Glutamatergic neuron (in vitro differentiated cells): ENCODE data around the gene RASGRP2. TPM values are rescaled to one million over a fixed set of nuclear protein-coding genes. Genes with fewer than 3 reads are reported as not detected.

Experiments
- DNase-seq: peaks from one replicate; pipeline ENCODE4 v3.0.0; 2022
- H3K27ac Mint-ChIP-seq: one replicate; pipeline ENCODE4 v1.8.0; 2020; ENCODE audit warnings: mild to moderate bottlenecking, mixed read lengths, inconsistent platforms; ENCODE audit not compliant: unreplicated experiment
- H3K27me3 Mint-ChIP-seq: one replicate; pipeline ENCODE4 v1.8.0; 2020; ENCODE audit warnings: mild to moderate bottlenecking, moderate library complexity, mixed read lengths, inconsistent platforms; ENCODE audit not compliant: unreplicated experiment
- H3K36me3 Mint-ChIP-seq: one replicate; pipeline ENCODE4 v1.8.0; 2020; ENCODE audit warnings: mild to moderate bottlenecking, mixed read lengths, inconsistent platforms; ENCODE audit not compliant: unreplicated experiment
- H3K4me1 Mint-ChIP-seq: one replicate; pipeline ENCODE4 v1.8.0; 2020; ENCODE audit warnings: mild to moderate bottlenecking, low read depth, mixed read lengths, inconsistent platforms; ENCODE audit not compliant: unreplicated experiment
- H3K4me3 Mint-ChIP-seq: one replicate; pipeline ENCODE4 v1.8.0; 2020; ENCODE audit warnings: mild to moderate bottlenecking, mixed read lengths, inconsistent platforms; ENCODE audit not compliant: unreplicated experiment
- H3K9me3 Mint-ChIP-seq: one replicate; pipeline ENCODE4 v1.8.0; 2020; ENCODE audit warnings: mild to moderate bottlenecking, moderate library complexity, mixed read lengths, inconsistent platforms; ENCODE audit not compliant: unreplicated experiment
- CTCF ChIP-seq: fragments of 200-600 bp; sonication (generic); IDR thresholded peaks from one replicate; pipeline ENCODE4 v1.5.0; 2021; ENCODE audit not compliant: partially characterized antibody, unreplicated experiment
- total RNA-seq: library from RNA; stranded (reverse); fragmentation: NEBNext Ultra II Directional; extraction: Animal tissue kit (Norgen Biotek cat#: 25700); gene quantifications from one replicate; pipeline ENCODE4 v1.2.1, GENCODE V29; 2021; ENCODE audit not compliant: unreplicated experiment

Gene RASGRP2
- total RNA-seq, 1 donor from 2014 or later = 2.9 TPM

GRCh38 chr11:64759131-64759721 lies 15.3 kb upstream of the RASGRP2 start:
- Mint-ChIP-seq H3K4me3 (peak overlapping the region; percentile 52), H3K27me3 (peaks cover 6% of the 10 kb centered on the region), H3K36me3 (no peaks in the 10 kb centered on the region), H3K9me3 (peaks cover 6% of the 10 kb centered on the region), H3K27ac (no peak overlapping the region), H3K4me1 (peaks cover 17% of the 10 kb centered on the region)
- DNase-seq = no peak
- no peak for TF ChIP-seq CTCF

- Mint-ChIP-seq H3K9me3 (peaks cover 6% of the 10 kb centered on the region), H3K27ac (no peak overlapping the region), H3K4me3 (no peak overlapping the region), H3K4me1 (peaks cover 11% of the 10 kb centered on the region), H3K27me3 (peaks cover 6% of the 10 kb centered on the region), H3K36me3 (no peaks in the 10 kb centered on the region)
- no peak for TF ChIP-seq CTCF
- no peak for DNase-seq
Observed at GRCh38 chr11:64758330-64759079, 14.6 kb upstream of the RASGRP2 start.

GRCh38 chr11:64757549-64758329 lies 13.8 kb upstream of the RASGRP2 start:
- H3K36me3 Mint-ChIP-seq = no peaks in the 10 kb centered on the region
- H3K27me3 Mint-ChIP-seq = peaks cover 10% of the 10 kb centered on the region
- DNase-seq = no peak
- peaks cover 6% of the 10 kb centered on the region for H3K9me3 Mint-ChIP-seq
- H3K27ac Mint-ChIP-seq = no peak overlapping the region
- TF ChIP-seq CTCF = no peak
- H3K4me1 Mint-ChIP-seq = peaks cover 10% of the 10 kb centered on the region
- H3K4me3 Mint-ChIP-seq = peak overlapping the region; percentile 34

GRCh38 chr11:64755681-64756361 lies 11.9 kb upstream of the RASGRP2 start:
- Mint-ChIP-seq H3K4me3 (no peak overlapping the region), H3K27ac (no peak overlapping the region), H3K9me3 (peaks cover 4% of the 10 kb centered on the region), H3K36me3 (no peaks in the 10 kb centered on the region), H3K27me3 (peaks cover 12% of the 10 kb centered on the region), H3K4me1 (peaks cover 11% of the 10 kb centered on the region)
- no peak for DNase-seq
- TF ChIP-seq CTCF = no peak
